NOMO-1 treated with dmso at 0.1 percent for 144 hours (cell line): Measurements from ENCODE around the gene GPRIN3.
"Not testable (repeated sequence)": the region's sequence is repeated elsewhere in the genome, so short reads cannot be mapped to it uniquely, and the experiment has no call there.

Source experiments
- DNase-seq: peaks from one replicate; lab custom pipeline; 2025; ENCODE audit not compliant: unreplicated experiment; lab: John Stamatoyannopoulos, UW

GPRIN3 gene

DNA sequence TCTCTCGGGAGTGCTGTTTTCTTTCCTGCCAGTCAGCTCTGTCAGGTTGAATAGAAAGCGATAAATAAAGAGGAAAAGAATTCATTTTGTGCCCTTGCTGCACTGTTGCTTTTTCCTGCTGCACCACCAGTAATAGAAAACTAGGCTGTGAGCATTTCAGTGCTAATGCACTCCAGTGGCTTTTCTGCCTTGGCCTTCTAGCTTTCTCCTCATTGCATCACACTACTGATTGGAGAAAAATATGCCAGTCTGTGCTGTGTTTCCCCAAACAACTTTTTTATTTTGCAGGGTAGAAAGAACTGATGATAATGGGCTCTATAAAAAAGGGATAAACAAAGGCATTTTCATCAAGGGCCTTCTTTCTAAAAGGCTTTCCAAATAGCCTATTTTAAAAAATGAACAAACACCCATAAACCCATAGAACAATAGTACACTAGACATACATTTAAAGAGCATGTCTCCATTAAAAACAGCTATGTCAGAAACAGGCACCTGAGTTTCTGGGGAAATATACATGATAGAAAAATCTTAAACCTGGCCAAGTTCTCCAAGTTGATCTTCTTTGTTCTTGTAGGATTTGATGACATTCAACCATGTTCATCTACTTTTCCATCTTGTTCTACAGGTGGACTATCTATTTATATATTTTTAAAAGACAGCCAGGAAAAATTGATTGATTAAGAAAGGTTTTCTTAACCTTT lies 86.3 kb downstream of the GPRIN3 start:
- DNase-seq, result no peak

DNA sequence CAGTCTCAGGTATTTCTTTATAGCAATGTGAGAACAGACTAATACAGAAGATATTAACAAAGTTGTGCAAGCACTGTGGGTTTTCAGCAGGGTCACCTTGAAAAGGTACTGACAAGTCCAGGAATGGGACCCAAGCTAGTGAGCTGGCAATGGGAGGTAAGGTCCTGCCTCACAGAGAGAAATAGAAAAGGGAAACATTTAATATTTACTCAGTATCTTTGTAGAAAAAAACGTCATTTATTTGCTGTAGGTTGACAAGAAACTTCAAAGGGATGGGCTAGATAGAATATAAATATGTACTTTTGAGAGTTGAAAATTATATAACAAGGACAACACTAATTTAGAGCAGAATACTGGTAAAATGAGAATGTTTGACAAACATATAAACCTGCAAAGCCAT lies 89.0 kb downstream of the GPRIN3 start:
- DNase-seq, result no peak

DNA sequence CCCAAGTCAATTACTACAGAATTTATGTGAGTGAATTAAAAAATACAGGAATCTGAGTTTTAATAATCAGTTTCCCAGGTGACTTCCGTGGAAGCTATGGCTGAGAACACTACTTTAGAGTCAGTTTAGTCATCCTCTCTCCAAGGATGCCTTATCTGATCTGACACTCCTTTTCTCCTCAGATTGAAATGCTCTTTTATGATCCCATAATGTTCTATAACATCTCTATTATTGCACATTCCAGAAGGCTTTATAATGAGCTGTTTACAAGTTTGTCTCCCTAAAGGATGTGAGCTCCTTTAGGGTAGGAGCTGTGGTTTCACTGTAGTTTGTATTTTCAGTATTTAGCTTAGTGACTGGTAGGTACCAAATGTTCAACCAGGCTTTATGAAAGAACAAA lies 90.0 kb downstream of the GPRIN3 start:
- no peak for DNase-seq

DNA sequence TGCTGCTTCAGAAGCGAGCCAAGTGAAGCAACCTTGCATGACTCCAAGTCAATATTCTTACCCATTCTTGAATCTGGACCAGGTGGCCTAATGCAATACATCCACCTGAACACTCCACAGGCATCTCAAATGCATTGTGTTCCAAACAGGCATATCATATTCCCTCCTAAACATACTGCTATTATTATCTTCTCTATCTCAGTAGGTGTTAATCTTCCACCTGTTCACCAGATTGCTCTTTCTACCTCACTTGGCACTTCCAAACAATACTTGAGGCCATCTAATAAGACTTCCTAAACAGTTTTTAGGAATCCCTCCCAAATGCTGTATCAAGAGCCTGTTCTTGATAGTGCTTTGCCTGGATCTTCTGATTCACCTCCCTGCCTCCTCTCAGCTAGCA lies 90.7 kb downstream of the GPRIN3 start:
- no peak for DNase-seq

DNA sequence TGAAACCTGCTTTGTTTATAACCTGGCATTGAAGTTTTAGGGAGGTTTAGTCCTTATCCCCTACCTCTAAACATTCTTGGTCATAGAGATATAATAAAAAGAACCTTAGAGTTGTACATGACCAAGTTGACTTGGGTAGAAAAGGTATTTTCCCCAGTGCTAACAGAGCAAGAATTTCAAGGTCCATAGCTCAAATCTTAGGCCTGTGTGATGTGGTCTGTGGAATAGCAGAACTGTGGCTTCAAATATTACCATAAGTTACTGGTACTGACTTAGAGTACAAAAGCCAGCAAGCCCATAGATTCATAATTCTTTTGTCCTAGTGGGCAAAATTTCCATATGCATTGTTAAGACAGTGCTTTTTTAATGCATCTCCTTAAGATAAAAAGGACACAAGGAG lies 91.2 kb downstream of the GPRIN3 start:
- no peak for DNase-seq

DNA sequence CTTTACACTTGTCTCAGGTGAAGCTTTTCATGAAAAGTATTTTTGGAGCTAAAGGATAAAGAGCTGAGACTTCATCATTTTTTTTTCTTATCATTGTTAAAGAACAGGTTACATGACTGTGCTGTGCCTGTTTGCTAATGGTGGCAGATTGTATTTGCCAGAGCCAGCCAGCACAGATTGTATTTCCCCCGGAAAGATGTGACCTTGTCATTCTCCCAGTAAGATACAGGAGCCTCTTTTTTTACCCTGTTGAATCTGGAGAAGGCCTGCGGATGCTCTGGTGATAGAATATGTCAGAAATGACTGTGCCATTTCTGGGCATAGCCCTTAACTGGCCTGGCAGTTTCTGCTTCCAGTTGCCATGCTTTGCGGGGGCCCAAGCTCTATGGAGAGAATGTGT lies 91.9 kb downstream of the GPRIN3 start:
- DNase-seq, result no peak

DNA sequence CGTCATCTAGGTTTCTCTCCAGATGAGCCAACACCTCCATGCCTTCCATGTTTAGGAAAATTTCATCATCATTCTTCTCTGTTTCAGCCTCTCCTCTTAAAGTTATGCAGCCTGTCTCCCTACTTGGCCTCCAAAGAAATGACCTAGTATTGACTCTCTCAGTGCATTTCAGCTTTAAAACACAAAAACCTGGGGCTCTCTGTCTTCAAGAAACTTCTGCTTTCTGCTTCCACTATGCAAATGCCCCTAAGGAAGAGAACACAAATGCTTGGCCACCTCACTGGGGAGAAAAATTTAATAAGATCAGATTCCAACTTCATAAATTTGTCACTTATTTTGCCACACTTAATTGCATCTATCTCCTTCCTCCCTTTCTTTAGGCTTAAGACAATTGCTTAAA lies 93.3 kb downstream of the GPRIN3 start:
- no peak for DNase-seq

DNA sequence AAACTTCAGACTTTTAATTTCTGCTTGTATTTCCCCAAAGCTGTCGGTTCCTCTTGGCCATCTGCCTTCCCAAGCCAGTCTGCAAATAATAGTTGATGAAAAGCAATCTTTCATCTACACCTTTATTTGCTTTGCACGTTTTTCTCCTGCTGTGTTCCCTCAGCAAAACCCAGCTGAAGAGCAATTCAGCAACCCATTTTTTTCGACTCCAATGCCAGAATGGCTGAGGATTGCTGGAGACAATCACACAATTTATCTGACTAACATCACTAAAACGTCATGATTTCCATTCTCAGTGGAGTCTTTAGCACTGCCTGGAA lies 94.3 kb downstream of the GPRIN3 start:
- no peak for DNase-seq

DNA sequence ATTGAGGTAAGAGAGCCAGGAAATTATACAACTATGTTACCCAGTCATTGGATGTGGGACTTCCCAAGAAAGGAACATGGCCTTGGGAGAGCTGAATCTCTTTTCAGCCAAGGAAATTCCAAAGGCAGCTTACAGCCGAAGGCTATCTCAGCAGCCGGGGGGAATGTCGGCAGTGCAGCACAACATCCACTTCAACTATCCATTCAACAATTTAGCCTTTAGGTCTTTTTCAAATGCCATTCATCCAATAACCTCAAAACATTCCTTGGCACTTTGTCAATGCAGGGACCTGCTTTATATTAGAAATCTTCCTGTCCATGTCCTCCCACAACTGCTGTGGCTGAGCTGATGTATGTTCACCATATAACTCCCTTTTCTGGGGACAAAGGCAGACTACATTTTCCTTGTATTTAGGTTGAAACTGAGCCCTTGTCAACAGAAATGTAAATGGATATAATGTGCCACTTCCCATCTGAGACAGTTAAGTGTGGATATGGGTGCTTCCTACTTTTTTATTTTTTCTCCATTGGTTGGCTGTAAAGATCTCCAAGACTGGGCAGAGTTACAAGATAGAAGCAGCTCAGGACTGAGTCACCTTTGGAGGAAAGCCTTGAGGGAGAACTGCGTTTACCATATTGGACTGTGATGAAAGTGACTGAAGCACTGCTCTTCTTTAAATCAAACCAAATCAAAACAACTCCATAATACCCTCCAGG lies 94.8 kb downstream of the GPRIN3 start:
- no peak for DNase-seq

DNA sequence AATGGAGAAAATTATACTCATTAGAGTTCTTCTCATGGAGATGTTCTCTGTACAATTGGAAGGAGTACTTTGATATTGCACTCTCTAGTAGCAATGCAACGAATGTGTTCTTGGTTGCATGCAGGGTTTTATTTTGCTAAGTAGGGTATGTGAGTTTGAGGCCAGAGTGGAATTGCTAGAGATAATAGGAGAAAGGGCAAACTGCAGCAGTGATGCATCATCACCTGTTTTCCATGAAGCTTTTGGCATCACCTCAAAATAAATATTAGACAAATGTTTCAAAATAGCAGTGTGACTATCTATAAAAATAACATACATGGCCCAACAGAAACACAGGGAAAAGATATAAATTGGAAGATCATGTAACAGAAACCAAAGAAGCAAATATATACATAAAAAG lies 103.0 kb downstream of the GPRIN3 start:
- no peak for DNase-seq

DNA sequence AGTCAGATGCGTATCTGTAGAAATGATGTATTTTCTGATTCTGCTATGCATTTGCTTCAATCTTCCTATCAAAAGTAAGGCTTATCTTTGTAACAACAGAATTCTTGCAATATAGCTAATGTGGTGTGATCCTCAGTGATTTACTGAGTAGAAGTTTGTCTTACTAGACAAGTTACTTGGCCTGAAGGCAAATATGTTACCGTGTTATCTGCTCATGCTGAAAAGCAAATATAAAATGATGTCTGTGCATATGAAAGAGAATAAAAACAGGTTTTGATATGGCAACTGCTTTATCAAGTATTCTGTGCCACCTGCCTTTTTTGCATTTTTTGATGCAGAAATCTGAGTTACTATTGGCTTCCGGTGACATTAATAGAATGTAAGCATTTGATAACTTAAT lies 103.7 kb downstream of the GPRIN3 start:
- no peak for DNase-seq

DNA sequence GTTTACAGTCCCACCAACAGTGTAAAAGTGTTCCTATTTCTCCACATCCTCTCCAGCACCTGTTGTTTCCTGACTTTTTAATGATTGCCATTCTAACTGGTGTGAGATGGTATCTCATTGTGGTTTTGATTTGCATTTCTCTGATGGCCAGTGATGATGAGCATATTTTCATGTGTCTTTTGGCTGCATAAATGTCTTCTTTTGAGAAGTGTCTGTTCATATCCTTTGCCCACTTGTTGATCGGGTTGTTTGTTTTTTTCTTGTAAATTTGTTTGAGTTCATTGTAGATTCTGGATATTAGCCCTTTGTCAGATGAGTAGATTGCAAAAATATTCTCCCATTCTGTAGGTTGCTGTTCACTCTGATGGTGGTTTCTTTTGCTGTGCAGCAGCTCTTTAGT lies 108.2 kb downstream of the GPRIN3 start:
- DNase-seq, result not testable (repeated sequence)

DNA sequence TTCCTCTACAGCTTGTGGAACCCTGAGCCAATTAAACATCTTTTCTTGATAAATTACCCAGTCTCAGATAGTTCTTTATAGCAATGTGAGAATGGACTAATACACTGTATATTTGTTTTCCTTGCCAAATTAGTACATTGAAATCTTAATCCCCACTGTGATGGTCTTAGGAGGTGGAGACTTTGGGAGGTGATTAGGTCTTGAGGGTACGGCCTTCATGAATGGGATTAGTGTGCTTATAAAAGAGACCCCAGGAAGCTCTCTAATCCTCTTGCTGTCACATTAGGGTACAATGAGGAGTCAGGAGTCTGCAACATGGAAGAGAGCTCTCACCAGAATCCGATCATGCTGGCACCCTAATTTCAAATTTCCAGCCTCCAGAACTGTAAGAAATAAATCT lies 109.7 kb downstream of the GPRIN3 start:
- DNase-seq, result no peak

DNA sequence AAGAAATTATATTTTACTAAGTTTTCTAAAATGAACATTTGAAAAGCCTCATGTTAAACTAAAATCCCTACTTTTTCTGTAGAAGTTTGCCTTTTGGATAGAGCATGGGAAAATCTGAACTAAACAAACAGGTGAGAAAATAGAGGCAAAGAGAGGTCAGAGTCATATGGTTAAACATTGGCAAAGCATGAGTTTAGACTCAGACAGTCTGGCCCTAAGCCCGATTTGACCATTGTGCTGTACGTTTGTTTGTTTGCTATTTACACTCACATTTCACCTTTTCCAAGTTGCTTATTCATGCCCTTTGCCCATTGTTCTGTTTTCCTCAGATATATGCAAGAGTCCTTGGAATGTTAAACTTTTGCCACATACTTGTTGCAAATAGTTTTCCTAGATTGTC lies 110.9 kb downstream of the GPRIN3 start:
- DNase-seq, result no peak

DNA sequence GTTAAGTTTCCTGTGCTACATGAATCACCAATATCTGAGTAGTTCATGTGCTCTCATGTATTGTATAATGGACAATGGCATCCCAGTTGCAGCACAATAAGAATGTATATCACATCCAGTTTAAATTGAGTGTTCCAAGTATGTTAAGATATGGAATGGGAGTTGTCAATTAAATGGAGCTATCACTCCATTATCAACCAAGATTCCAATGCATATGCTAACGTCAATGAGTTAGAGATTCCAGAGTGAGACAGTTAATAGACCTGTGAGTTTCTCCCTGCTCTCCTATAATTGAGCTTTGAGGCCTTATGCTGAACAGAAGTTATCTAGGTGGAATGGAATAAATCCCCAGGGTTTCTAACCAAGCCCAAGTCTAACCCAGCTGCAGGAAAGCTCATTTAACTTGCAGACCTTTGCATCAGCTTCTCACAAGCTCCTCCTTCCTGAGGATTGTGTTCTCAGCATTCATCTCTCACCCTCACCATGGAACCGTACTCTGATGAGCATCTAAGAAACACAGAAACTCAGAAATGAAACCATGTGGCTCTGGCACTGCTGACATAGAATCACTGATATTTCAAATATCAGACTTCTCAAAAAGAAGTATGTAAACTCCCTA lies 111.4 kb downstream of the GPRIN3 start:
- DNase-seq, result no peak

DNA sequence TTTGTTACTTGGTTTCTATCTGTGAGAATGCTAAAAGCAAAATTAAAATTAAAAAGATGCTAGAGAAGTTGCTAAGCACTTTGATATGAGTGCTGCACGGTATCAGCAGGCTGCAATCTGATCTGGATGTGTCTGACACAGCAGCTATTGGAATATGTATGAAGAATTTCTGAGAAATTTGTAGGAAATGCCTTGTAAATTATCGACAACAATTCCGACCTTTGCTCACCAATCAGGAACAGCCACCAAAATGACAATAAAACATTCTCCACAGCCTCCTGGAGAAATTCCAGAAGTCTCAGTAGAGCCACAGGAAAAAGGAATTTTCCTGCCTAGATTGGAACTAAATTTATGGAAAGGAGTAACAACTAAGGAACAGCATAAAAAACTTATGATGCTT lies 113.8 kb downstream of the GPRIN3 start:
- DNase-seq, result no peak
